Fibroblast of lung (primary cell): ENCODE results near the gene LPP.

Experiments
- CTCF ChIP-seq, 2 donors: IDR thresholded peaks in 1 of 2; conservative IDR thresholded peaks in 1 of 2; 1 replicate in 1 of 2; 2 replicates in 1 of 2; pipeline ENCODE4 v1.5.1; 2011 to 2012; ENCODE audit warnings: low read length in 2 of 2, control low read depth in 1 of 2, inconsistent platforms in 1 of 2, low read depth in 1 of 2, mild to moderate bottlenecking in 1 of 2
- EZH2 ChIP-seq: IDR thresholded peaks from 2 replicates; pipeline ENCODE4 v1.5.1; 2012; ENCODE audit warnings: low read length, control low read depth, mild to moderate bottlenecking; ENCODE audit errors: missing control alignments

GRCh38 chr3:188279502-188280335 is 125.8 kb downstream of the LPP start:
- TF ChIP-seq EZH2 (no peak), CTCF (conservative IDR thresholded peaks at IDR 0.05 in 1 of 2, IDR thresholded peaks at IDR 0.05 in 1 of 2; ENCODE audit: low read depth in 1 of 2, low read length in 2 of 2) (no peak)
